Colonic mucosa (tissue), 4 donors: ENCODE data around the gene SLC9A9. TPM values are rescaled to one million over a fixed set of nuclear protein-coding genes. Genes with fewer than 3 reads are reported as not detected.

ENCODE experiments used
- DNase-seq: peaks from one replicate; pipeline ENCODE4 v3.0.0-alpha.2; 2020
- H3K27ac ChIP-seq: fragments of 200-600 bp; one replicate; pipeline ENCODE4 v1.8.0; 2021
- H3K27me3 ChIP-seq: fragments of 200-600 bp; one replicate; pipeline ENCODE4 v1.8.0; 2021
- H3K36me3 ChIP-seq: fragments of 200-600 bp; one replicate; pipeline ENCODE4 v1.8.0; 2021
- H3K4me1 ChIP-seq: fragments of 200-600 bp; one replicate; pipeline ENCODE4 v1.8.0; 2021; ENCODE audit warnings: mild to moderate bottlenecking
- H3K4me3 ChIP-seq: fragments of 200-600 bp; one replicate; pipeline ENCODE4 v1.8.0; 2021
- H3K9ac ChIP-seq, 2 donors: one replicate each; pipeline ENCODE4 v1.7.0; 2013; ENCODE audit warnings: control low read depth in 2 of 2, low read depth in 2 of 2, low read length in 2 of 2
- H3K9me3 ChIP-seq: fragments of 200-600 bp; one replicate; pipeline ENCODE4 v1.8.0; 2021
- intact Hi-C: fragments of 100-400 bp; cut with DNase I; formaldehyde crosslinking; loops from one replicate; pipeline ENCODE4 v1.14.1; 2022
- total RNA-seq, 2 donors: library from RNA; stranded (reverse); fragmentation: NEBNext Ultra II Directional in 1 of 2; extraction: Animal tissue kit (Norgen Biotek cat#: 25700) in 1 of 2; gene quantifications; one replicate each; pipeline ENCODE4 v1.2.1, GENCODE V29; 2021
- TF ChIP-seq, protein P1 (sequence below): fragments of 200-600 bp; IDR thresholded peaks from one replicate; pipeline ENCODE4 v1.8.0; 2022; ENCODE audit warnings: antibody characterized with exemption, mild to moderate bottlenecking
- donor health status: healthy.
- donor health status: DM: no; HTN: no; CAD: no.
- donor health status: DM: no; HTN: no; CAD: no.

SLC9A9 gene
- total RNA-seq, 2 donors from 2014 or later, result 2.5 to 6.5 TPM

DNA sequence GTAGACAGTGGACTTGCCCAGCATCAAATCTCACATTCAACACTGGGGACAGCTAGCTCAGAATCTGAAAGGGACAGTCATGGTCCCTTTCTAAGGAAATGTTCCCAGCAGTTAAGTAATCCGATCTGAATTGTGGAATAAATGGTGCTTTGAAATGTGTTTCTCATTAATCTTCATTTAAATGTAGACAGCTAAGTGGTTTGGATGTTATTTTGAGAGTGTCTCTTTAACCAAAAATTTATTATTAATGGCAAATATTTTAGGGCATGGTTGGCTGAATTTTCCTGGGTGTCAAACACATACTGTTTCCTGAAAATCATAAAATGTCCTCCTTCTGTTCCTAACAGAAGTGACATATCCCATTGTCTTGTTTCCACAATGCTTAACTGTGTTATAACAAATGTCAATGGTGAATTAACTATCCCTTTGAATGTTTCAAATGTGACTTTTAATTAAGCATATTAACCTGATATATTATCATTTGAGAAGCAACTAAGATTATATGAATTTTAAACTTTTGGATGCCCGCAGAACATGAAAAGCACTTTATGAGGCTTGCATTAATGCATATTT is 517.9 kb downstream of the SLC9A9 start:
- H3K9me3 ChIP-seq, result no peaks in the 10 kb centered on the region
- H3K4me3 ChIP-seq, result no peak overlapping the region
- H3K27me3 ChIP-seq, result no peaks in the 10 kb centered on the region
- no peak overlapping the region for H3K27ac ChIP-seq
- no peak overlapping the region for H3K9ac ChIP-seq
- H3K4me1 ChIP-seq, result no peaks in the 10 kb centered on the region
- no peaks in the 10 kb centered on the region for H3K36me3 ChIP-seq
- TF ChIP-seq, protein P1, sequence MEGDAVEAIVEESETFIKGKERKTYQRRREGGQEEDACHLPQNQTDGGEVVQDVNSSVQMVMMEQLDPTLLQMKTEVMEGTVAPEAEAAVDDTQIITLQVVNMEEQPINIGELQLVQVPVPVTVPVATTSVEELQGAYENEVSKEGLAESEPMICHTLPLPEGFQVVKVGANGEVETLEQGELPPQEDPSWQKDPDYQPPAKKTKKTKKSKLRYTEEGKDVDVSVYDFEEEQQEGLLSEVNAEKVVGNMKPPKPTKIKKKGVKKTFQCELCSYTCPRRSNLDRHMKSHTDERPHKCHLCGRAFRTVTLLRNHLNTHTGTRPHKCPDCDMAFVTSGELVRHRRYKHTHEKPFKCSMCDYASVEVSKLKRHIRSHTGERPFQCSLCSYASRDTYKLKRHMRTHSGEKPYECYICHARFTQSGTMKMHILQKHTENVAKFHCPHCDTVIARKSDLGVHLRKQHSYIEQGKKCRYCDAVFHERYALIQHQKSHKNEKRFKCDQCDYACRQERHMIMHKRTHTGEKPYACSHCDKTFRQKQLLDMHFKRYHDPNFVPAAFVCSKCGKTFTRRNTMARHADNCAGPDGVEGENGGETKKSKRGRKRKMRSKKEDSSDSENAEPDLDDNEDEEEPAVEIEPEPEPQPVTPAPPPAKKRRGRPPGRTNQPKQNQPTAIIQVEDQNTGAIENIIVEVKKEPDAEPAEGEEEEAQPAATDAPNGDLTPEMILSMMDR, result no peak
- intact Hi-C loops, result no loop called here
- no peak for DNase-seq

DNA sequence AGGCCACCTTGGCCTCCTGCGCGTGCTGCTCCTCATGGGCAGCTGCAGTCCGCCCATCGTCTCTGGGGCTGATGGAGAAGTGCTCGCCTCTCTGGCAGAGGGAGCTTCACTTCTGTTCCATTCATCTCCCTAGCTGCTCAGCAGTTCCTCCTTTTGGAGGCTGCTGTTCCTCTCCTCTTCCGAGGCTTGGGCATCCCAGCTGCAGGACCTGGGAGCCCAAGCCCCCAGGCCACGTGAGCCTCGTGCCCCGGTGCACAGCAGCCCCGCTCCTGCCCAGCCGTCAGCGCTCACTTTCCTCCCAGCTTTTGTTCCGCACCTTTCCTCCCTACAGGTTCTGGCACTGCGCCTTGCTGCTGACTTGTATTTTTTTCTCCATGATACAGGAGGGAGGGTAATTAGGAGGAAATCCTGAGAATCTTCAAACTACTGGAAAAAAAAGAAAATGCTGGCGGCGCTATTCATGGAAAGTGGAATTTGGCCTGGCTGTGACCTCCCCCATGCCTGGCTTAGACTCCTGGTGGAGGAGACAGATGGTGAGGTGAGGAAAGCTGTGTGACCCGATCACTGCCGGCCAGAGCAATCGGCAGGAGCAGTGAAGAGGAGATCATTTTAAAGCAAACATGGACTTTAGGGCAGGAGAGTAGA is 518.6 kb downstream of the SLC9A9 start:
- no peak overlapping the region for H3K27ac ChIP-seq
- H3K4me3 ChIP-seq, result no peak overlapping the region
- H3K36me3 ChIP-seq, result no peaks in the 10 kb centered on the region
- TF ChIP-seq, protein P1, result no peak
- intact Hi-C loops, result no loop called here
- no peak for DNase-seq
- no peaks in the 10 kb centered on the region for H3K9me3 ChIP-seq
- no peaks in the 10 kb centered on the region for H3K4me1 ChIP-seq
- H3K27me3 ChIP-seq, result no peaks in the 10 kb centered on the region
- no peak overlapping the region for H3K9ac ChIP-seq

DNA sequence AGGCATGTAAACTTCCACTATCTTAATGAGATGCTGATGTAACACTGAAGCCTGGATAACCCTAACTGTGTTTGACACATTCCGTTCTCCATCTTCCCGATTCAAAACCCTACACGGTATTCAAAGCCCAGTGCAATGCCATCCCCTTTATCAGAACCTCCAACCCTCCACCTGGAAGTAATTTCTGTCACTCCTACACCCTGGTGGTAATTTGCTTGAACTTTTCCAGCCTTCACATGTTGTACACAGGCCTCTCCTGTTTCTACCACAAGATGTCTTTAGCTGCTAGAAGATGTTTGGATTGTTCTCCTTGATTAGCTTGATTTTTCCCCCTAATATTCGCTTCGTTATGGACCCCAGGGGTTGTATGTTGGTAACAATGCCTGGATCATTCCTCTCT is 519.8 kb downstream of the SLC9A9 start:
- TF ChIP-seq, protein P1, result no peak
- Histone ChIP-seq H3K36me3 (no peaks in the 10 kb centered on the region), H3K4me1 (no peaks in the 10 kb centered on the region), H3K9me3 (no peaks in the 10 kb centered on the region), H3K4me3 (no peak overlapping the region), H3K27ac (no peak overlapping the region), H3K9ac (no peak overlapping the region), H3K27me3 (no peaks in the 10 kb centered on the region)
- no peak for DNase-seq
- intact Hi-C loops, result no loop called here

DNA sequence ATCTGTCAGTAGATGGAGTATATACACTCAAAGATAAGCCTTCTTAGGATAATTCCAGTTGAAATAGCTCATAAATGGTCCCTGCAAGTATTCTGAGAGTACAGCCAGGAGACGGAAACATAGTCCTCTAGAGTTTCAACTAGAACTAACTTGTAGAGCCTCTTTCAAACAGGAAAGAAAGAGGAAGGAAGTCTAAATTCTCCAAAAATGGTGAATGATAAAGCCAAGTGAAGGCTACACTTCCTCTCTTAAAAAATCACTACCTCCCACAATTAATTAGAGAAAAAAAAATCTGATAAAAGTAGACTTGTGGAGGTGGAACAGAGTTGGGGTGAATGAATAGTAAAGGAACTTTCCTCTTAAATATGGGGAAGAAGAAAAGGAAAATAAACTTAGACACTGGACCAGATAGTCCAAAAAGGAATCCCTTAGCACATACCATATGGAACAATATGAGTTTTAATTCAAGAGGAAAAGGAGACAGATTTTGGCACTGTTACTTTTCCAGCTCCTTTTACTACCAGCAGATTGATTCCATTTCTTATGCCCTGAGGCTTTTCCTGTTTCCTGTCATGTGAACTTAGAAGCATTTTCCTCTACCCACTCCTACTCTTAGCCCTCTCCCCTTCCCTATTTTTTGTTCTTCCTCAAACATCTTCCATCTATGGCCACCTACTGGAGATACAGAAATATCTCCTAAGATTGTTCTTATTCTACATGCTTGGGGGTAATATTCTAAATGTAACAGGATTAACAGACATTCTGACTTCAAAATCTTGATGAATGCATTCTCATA is 521.1 kb downstream of the SLC9A9 start:
- H3K4me1 ChIP-seq, result no peaks in the 10 kb centered on the region
- TF ChIP-seq, protein P1, result no peak
- no peak overlapping the region for H3K27ac ChIP-seq
- H3K36me3 ChIP-seq, result no peaks in the 10 kb centered on the region
- H3K9me3 ChIP-seq, result no peaks in the 10 kb centered on the region
- H3K27me3 ChIP-seq, result no peaks in the 10 kb centered on the region
- intact Hi-C loops, result no loop called here
- no peak overlapping the region for H3K4me3 ChIP-seq
- no peak overlapping the region for H3K9ac ChIP-seq
- DNase-seq, result no peak

DNA sequence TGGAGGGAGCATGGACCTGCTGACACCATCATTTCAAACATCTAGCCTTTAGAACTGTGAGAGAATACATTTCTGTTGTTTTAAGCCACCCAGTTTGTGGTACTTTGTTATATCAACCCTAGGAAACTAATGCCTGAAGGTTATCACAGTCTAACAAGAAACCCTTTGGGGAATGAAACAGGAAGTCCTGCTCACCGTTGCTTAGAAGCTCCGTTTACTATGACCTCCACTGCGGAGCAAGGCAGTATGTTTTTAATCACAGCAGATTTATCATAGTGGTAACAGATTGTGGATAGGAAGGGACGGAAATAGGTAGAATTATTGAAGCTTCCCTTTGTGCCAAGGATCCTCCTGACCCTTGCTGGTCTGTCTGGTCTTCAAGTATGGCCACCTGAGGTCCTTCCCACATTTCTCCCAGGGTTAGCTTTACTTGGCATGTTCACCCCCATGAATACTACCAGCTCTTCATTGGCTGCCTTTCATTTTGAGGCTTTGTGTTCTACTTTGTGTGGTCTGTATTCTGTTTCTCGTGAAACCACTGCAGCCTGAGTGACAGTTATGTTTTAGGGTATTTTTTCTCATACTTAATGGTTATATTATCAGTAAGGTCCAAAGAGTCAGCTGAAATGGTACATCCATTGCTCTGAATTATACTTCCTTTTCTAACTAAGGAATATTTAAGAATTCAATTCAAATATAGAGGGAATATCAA is 527.1 kb downstream of the SLC9A9 start:
- no peak overlapping the region for H3K4me3 ChIP-seq
- intact Hi-C loops, result no loop called here

More for the DNA sequence above, 527.1 kb downstream of the SLC9A9 start:
- no peaks in the 10 kb centered on the region for H3K36me3 ChIP-seq
- H3K27ac ChIP-seq, result no peak overlapping the region
- no peaks in the 10 kb centered on the region for H3K27me3 ChIP-seq
- DNase-seq, result no peak
- TF ChIP-seq, protein P1, result no peak
- no peaks in the 10 kb centered on the region for H3K4me1 ChIP-seq
- H3K9ac ChIP-seq, result no peak overlapping the region
- no peaks in the 10 kb centered on the region for H3K9me3 ChIP-seq
